Fibroblast of lung (primary cell): ENCODE data around the gene RNF38. TPM values are rescaled to one million over a fixed set of nuclear protein-coding genes. Genes with fewer than 3 reads are reported as not detected.

Experiments
- DNase-seq, 2 donors: peaks; one replicate each; pipeline versions ENCODE4 v3.0.0 to v3.0.0-alpha.2; 2010; ENCODE audit warnings: low read depth in 2 of 2
- H2AFZ ChIP-seq: 2 replicates; pipeline ENCODE4 v1.5.1; 2012; ENCODE audit warnings: low read length, control low read depth, inconsistent platforms
- H3K27ac ChIP-seq: 2 replicates; pipeline ENCODE4 v1.5.1; 2011; ENCODE audit warnings: low read length, control low read depth; ENCODE audit not compliant: insufficient read depth
- H3K27me3 ChIP-seq: 2 replicates; pipeline ENCODE4 v1.5.1; 2011; ENCODE audit warnings: mild to moderate bottlenecking, low read length; ENCODE audit not compliant: control insufficient read depth, insufficient read depth
- H3K36me3 ChIP-seq: 2 replicates; pipeline ENCODE4 v1.5.1; 2011; ENCODE audit warnings: low read length; ENCODE audit not compliant: control insufficient read depth, insufficient read depth
- H3K4me1 ChIP-seq: 2 replicates; pipeline ENCODE4 v1.5.1; 2011; ENCODE audit warnings: low read length; ENCODE audit not compliant: control insufficient read depth, insufficient read depth; ENCODE audit errors: extremely low read depth
- H3K4me2 ChIP-seq: 2 replicates; pipeline ENCODE4 v1.5.1; 2011; ENCODE audit warnings: low read length, control low read depth; ENCODE audit not compliant: insufficient read depth; ENCODE audit errors: extremely low read depth
- H3K4me3 ChIP-seq, 4 experiments: fragments of 200-600 bp in 1 of 4; sonication (generic) in 1 of 4; replicated peaks in 1 of 4; 2 replicates each; pipeline ENCODE4 v1.5.1; 2011 to 2016; ENCODE audit warnings: low read length in 4 of 4, low read depth in 3 of 4, mild to moderate bottlenecking in 3 of 4, control low read depth in 2 of 4, inconsistent platforms in 1 of 4, mixed read lengths in 1 of 4; ENCODE audit not compliant: insufficient read depth in 1 of 4; ENCODE audit errors: control extremely low read depth in 1 of 4
- H3K79me2 ChIP-seq: 2 replicates; pipeline ENCODE4 v1.5.1; 2012; ENCODE audit warnings: mild to moderate bottlenecking, low read length, inconsistent platforms; ENCODE audit not compliant: control insufficient read depth, insufficient read depth
- H3K9ac ChIP-seq: 2 replicates; pipeline ENCODE4 v1.5.1; 2011; ENCODE audit warnings: mild to moderate bottlenecking, low read length, control low read depth; ENCODE audit not compliant: insufficient read depth
- H3K9me3 ChIP-seq: 2 replicates; pipeline ENCODE4 v1.5.1; 2012; ENCODE audit warnings: low read depth, low read length; ENCODE audit not compliant: control insufficient read depth, insufficient read depth
- H4K20me1 ChIP-seq: 2 replicates; pipeline ENCODE4 v1.5.1; 2011; ENCODE audit warnings: low read length; ENCODE audit not compliant: control insufficient read depth, insufficient read depth; ENCODE audit errors: extremely low read depth
- CTCF ChIP-seq, 2 donors: IDR thresholded peaks in 1 of 2; conservative IDR thresholded peaks in 1 of 2; 1 replicate in 1 of 2; 2 replicates in 1 of 2; pipeline ENCODE4 v1.5.1; 2011 to 2012; ENCODE audit warnings: low read length in 2 of 2, control low read depth in 1 of 2, inconsistent platforms in 1 of 2, low read depth in 1 of 2, mild to moderate bottlenecking in 1 of 2
- EZH2 ChIP-seq: IDR thresholded peaks from 2 replicates; pipeline ENCODE4 v1.5.1; 2012; ENCODE audit warnings: low read length, control low read depth, mild to moderate bottlenecking; ENCODE audit errors: missing control alignments
- polyA plus RNA-seq, 2 donors: library from polyadenylated mRNA; depleted of rRNA in 1 of 2; stranded (reverse) in 1 of 2; unstranded in 1 of 2; fragments of >200 nt; gene quantifications; 2 replicates each; pipeline ENCODE4 v1.2.1, GENCODE V29; 2011 to 2012; ENCODE audit warnings: missing spikeins in 1 of 2
- total RNA-seq: library from RNA; depleted of rRNA; stranded (reverse); fragments of >200 nt; gene quantifications from 2 replicates; pipeline ENCODE4 v1.2.1, GENCODE V29; 2014

RNF38 gene
- total and polyA plus RNA-seq, 2 donors (not counting 1 experiment from before 2014, with no cell fraction given), result 8.9 to 18.8 TPM

GRCh38 chr9:36402536-36402935, 2.5 kb upstream of the RNF38 start:
- Histone ChIP-seq H3K27me3 (no peaks in the 10 kb centered on the region), H3K36me3 (no peaks in the 10 kb centered on the region), H2AFZ (no peak overlapping the region), H3K4me3 (no peak overlapping the region), H3K4me1 (peaks cover 6% of the 10 kb centered on the region), H3K4me2 (no peak overlapping the region), H3K9me3 (no peaks in the 10 kb centered on the region), H3K9ac (no peak overlapping the region), H4K20me1 (no peaks in the 10 kb centered on the region), H3K27ac (no peak overlapping the region), H3K79me2 (peaks cover 25% of the 10 kb centered on the region)
- no peak for DNase-seq
- TF ChIP-seq CTCF (conservative IDR thresholded peaks at IDR 0.05 in 1 of 2, IDR thresholded peaks at IDR 0.05 in 1 of 2; ENCODE audit: low read depth in 1 of 2, low read length in 2 of 2) (no peak), EZH2 (no peak)

- H3K27me3 ChIP-seq, result no peaks in the 10 kb centered on the region
- peaks cover 30% of the 10 kb centered on the region for H3K79me2 ChIP-seq
- no peak overlapping the region for H3K9ac ChIP-seq
- TF ChIP-seq CTCF (conservative IDR thresholded peaks at IDR 0.05 in 1 of 2, IDR thresholded peaks at IDR 0.05 in 1 of 2; ENCODE audit: low read depth in 1 of 2, low read length in 2 of 2) (no peak), EZH2 (no peak)
- H3K27ac ChIP-seq, result no peak overlapping the region
- H4K20me1 ChIP-seq, result no peaks in the 10 kb centered on the region
- no peak overlapping the region for H3K4me2 ChIP-seq
- peaks cover 6% of the 10 kb centered on the region for H3K4me1 ChIP-seq
- H3K9me3 ChIP-seq, result no peaks in the 10 kb centered on the region
- H2AFZ ChIP-seq, result no peak overlapping the region
- DNase-seq, result no peak
- H3K36me3 ChIP-seq, result no peaks in the 10 kb centered on the region
- H3K4me3 ChIP-seq, result no peak overlapping the region
Observed at GRCh38 chr9:36401897-36402480, 1.9 kb upstream of the RNF38 start.

- Histone ChIP-seq H4K20me1 (no peaks in the 10 kb centered on the region), H3K27me3 (no peaks in the 10 kb centered on the region), H2AFZ (peak overlapping the region; percentile 58), H3K4me1 (peaks cover 6% of the 10 kb centered on the region), H3K9ac (peak overlapping the region; percentile 76), H3K4me2 (peak overlapping the region; percentile 89), H3K4me3 (peak overlapping the region; percentile 56 to 86 (median 76)), H3K36me3 (no peaks in the 10 kb centered on the region), H3K79me2 (peaks cover 37% of the 10 kb centered on the region), H3K9me3 (no peaks in the 10 kb centered on the region), H3K27ac (peak overlapping the region; percentile 52)
- DNase-seq, result peak; percentile 71 to 73
- no peak for TF ChIP-seq CTCF (conservative IDR thresholded peaks at IDR 0.05 in 1 of 2, IDR thresholded peaks at IDR 0.05 in 1 of 2; ENCODE audit: low read depth in 1 of 2, low read length in 2 of 2)
- no peak for TF ChIP-seq EZH2
Observed at GRCh38 chr9:36401164-36401740, 1.2 kb upstream of the RNF38 start.
